ENCODE data around the gene GPR148.
"Not testable (repeated sequence)": the region's sequence is repeated elsewhere in the genome, so short reads cannot be mapped to it uniquely, and the experiment has no call there.

GPR148 gene

GRCh38 chr2:130728549-130729316 is at the start of gene GPR148:
TSS of gene GPR148 (plus strand) at chr2:130729070. CDS start at chr2:130729152, 82 bp downstream.
- H3K4me3 ChIP-seq (ENCODE audit: low read depth, low read length): peak within 1 kb of the TSS; percentile 60

GRCh38 chr2:130692041-130692770 is 36.7 kb upstream of the GPR148 start:
- not testable (repeated sequence) for H3K4me3 ChIP-seq (ENCODE audit: low read depth, low read length)

- H3K4me3 ChIP-seq (ENCODE audit: low read depth, low read length): peak overlapping the region; percentile 6
Observed at GRCh38 chr2:130693474-130693873, 35.4 kb upstream of the GPR148 start.

- not testable (repeated sequence) for H3K4me3 ChIP-seq (ENCODE audit: low read depth, low read length)
Observed at GRCh38 chr2:130703250-130703649, 25.6 kb upstream of the GPR148 start.

- H3K4me3 ChIP-seq (ENCODE audit: low read depth, low read length): not testable (repeated sequence)
Observed at GRCh38 chr2:130714795-130715194, 14.1 kb upstream of the GPR148 start.

GRCh38 chr2:130720036-130720435 is 8.8 kb upstream of the GPR148 start:
- H3K4me3 ChIP-seq (ENCODE audit: low read depth, low read length): no peak overlapping the region

GRCh38 chr2:130720528-130720927 is 8.3 kb upstream of the GPR148 start:
- H3K4me3 ChIP-seq (ENCODE audit: low read depth, low read length): no peak overlapping the region

GRCh38 chr2:130724455-130724854 is 4.4 kb upstream of the GPR148 start:
- H3K4me3 ChIP-seq (ENCODE audit: low read depth, low read length): no peak overlapping the region

GRCh38 chr2:130726614-130727180 is 2.2 kb upstream of the GPR148 start:
- H3K4me3 ChIP-seq (ENCODE audit: low read depth, low read length): peak overlapping the region; percentile 60

GRCh38 chr2:130727286-130727924 is 1.5 kb upstream of the GPR148 start:
- H3K4me3 ChIP-seq (ENCODE audit: low read depth, low read length): peak overlapping the region; percentile 60

GRCh38 chr2:130728007-130728454 is 839 bp upstream of the GPR148 start:
- H3K4me3 ChIP-seq (ENCODE audit: low read depth, low read length): peak overlapping the region; percentile 60

- H3K4me3 ChIP-seq (ENCODE audit: low read depth, low read length): no peak overlapping the region
Observed at GRCh38 chr2:130729322-130730299, 741 bp downstream of the GPR148 start.

GRCh38 chr2:130732257-130732656 is 3.4 kb downstream of the GPR148 start:
- H3K4me3 ChIP-seq (ENCODE audit: low read depth, low read length): not testable (repeated sequence)

GRCh38 chr2:130735200-130735599 is 6.3 kb downstream of the GPR148 start:
- no peak overlapping the region for H3K4me3 ChIP-seq (ENCODE audit: low read depth, low read length)

- H3K4me3 ChIP-seq (ENCODE audit: low read depth, low read length): no peak overlapping the region
Observed at GRCh38 chr2:130736487-130736886, 7.6 kb downstream of the GPR148 start.

GRCh38 chr2:130737592-130737991 is 8.7 kb downstream of the GPR148 start:
- H3K4me3 ChIP-seq (ENCODE audit: low read depth, low read length): no peak overlapping the region

GRCh38 chr2:130740671-130741070 is 11.8 kb downstream of the GPR148 start:
- H3K4me3 ChIP-seq (ENCODE audit: low read depth, low read length): no peak overlapping the region

GRCh38 chr2:130743278-130743677 is 14.4 kb downstream of the GPR148 start:
- no peak overlapping the region for H3K4me3 ChIP-seq (ENCODE audit: low read depth, low read length)

GRCh38 chr2:130744287-130745117 is 15.6 kb downstream of the GPR148 start:
- H3K4me3 ChIP-seq (ENCODE audit: low read depth, low read length): no peak overlapping the region

All from iPS-11a (cell line).